HepG2 (cell line): Measurements from ENCODE around the gene LSM3. TPM values are rescaled to one million over a fixed set of nuclear protein-coding genes. Genes with fewer than 3 reads are reported as not detected.

Experiments
- ATAC-seq: fragments of 200-7000 bp; cut with Tn5 transposase; 3 replicates; pipeline ENCODE4 v1.9.1; 2020; ENCODE audit warnings: mild to moderate bottlenecking, moderate library complexity
- BruUV-seq: library from RNA; stranded (reverse); fragments of 400-500 nt; replicated peaks from 2 replicates; lab custom pipeline; 2021; lab: Mats Ljungman, UMichigan
- CTCF ChIA-PET: fragments of 300-600 bp; formaldehyde crosslinking; extraction: SDS; loops from one replicate; lab custom pipeline; 2021; ENCODE audit warnings: low total read pairs, inconsistent platforms, low intra/inter-chr PET ratio; lab: Yijun Ruan, JAX
- POLR2A ChIA-PET: fragments of 350-600 bp; sonication (Branson Sonifier 250); formaldehyde crosslinking; loops from one replicate; lab custom pipeline; 2020; ENCODE audit warnings: antibody characterized with exemption, inconsistent platforms; lab: Yijun Ruan, JAX
- DNase-seq: peaks from one replicate; pipeline ENCODE4 v3.0.0-alpha.2; 2015; ENCODE audit warnings: low spot score
- FAIRE-seq: peaks from 3 replicates; lab custom pipeline; 2011; peaks lifted over from hg19 to GRCh38; lab: Jason Lieb, UNC
- H2AFZ ChIP-seq: one replicate; pipeline ENCODE4 v1.6.1; 2011; ENCODE audit warnings: low read length, inconsistent platforms
- H3K27ac ChIP-seq: fragments of 300-600 bp; 3 replicates; pipeline ENCODE4 v1.8.0; 2011; ENCODE audit warnings: mixed run types, mild to moderate bottlenecking, mixed read lengths, low read length, inconsistent platforms; ENCODE audit not compliant: insufficient read depth; ENCODE audit errors: extremely low read length
- H3K27me3 ChIP-seq, 2 experiments: fragments of 200-600 bp in 1 of 2; 2 replicates in 1 of 2; 3 replicates in 1 of 2; pipeline versions ENCODE4 v1.6.0 to v1.8.0; 2011; ENCODE audit warnings: low read length in 2 of 2, mild to moderate bottlenecking in 2 of 2, moderate library complexity in 2 of 2, inconsistent platforms in 1 of 2; ENCODE audit not compliant: insufficient read depth in 2 of 2, control insufficient read depth in 1 of 2
- H3K36me3 ChIP-seq, 2 experiments: fragments of 200-600 bp in 1 of 2; replicated peaks in 1 of 2; 2 replicates in 1 of 2; 3 replicates in 1 of 2; pipeline versions ENCODE4 v1.5.1 to v1.8.0; 2011; ENCODE audit warnings: low read length in 2 of 2, inconsistent platforms in 1 of 2; ENCODE audit not compliant: insufficient read depth in 2 of 2, control insufficient read depth in 1 of 2
- H3K4me1 ChIP-seq: 2 replicates; pipeline ENCODE4 v1.5.1; 2012; ENCODE audit warnings: low read length, inconsistent platforms; ENCODE audit not compliant: insufficient read depth
- H3K4me2 ChIP-seq: 2 replicates; pipeline ENCODE4 v1.6.0; 2011; ENCODE audit warnings: low read depth, low read length, inconsistent platforms
- H3K4me3 ChIP-seq, 3 experiments: fragments of 200-600 bp in 1 of 3; sonication (generic), shearing (Covaris generic) in 1 of 3; replicated peaks in 1 of 3; 2 replicates each; pipeline ENCODE4 v1.5.1; 2011 to 2016; ENCODE audit warnings: low read length in 3 of 3, inconsistent platforms in 2 of 3, low read depth in 2 of 3, mild to moderate bottlenecking in 2 of 3, control low read depth in 1 of 3, mixed read lengths in 1 of 3; ENCODE audit not compliant: insufficient read depth in 1 of 3
- H3K79me2 ChIP-seq: one replicate; pipeline ENCODE4 v1.6.1; 2011; ENCODE audit warnings: low read length, inconsistent platforms; ENCODE audit not compliant: insufficient read depth
- H3K9ac ChIP-seq: 2 replicates; pipeline ENCODE4 v1.6.0; 2011; ENCODE audit warnings: mild to moderate bottlenecking, low read depth, low read length, inconsistent platforms; ENCODE audit not compliant: insufficient read depth
- H3K9me3 ChIP-seq: 2 replicates; pipeline ENCODE4 v1.5.1; 2012; ENCODE audit warnings: mild to moderate bottlenecking, low read length
- H4K20me1 ChIP-seq: 2 replicates; pipeline ENCODE4 v1.6.0; 2011; ENCODE audit warnings: inconsistent platforms, mild to moderate bottlenecking, low read length, moderate library complexity; ENCODE audit not compliant: insufficient read depth
- GABPA ChIP-seq, 2 experiments: IDR thresholded peaks; 2 replicates each; pipeline ENCODE4 v1.6.1; 2011 to 2016; ENCODE audit warnings: low read depth in 2 of 2, low read length in 1 of 2, missing biosample characterization in 1 of 2, missing genetic modification characterization in 1 of 2
- KLF16 ChIP-seq, 2 experiments: sonication (generic) in 1 of 2; formaldehyde crosslinking in 1 of 2; IDR thresholded peaks; 2 replicates each; pipeline versions ENCODE4 v1.6.1 to v1.8.0; 2016 to 2023; ENCODE audit warnings: missing genetic modification reagents in 2 of 2, missing compliant biosample characterization in 1 of 2
- MLLT10 ChIP-seq: sonication (generic); formaldehyde crosslinking; IDR thresholded peaks from 2 replicates; pipeline ENCODE4 v1.4.0; 2020; ENCODE audit warnings: missing genetic modification reagents
- MXD4 ChIP-seq: IDR thresholded peaks from 2 replicates; pipeline ENCODE4 v1.6.1; 2016; ENCODE audit warnings: mild to moderate bottlenecking, missing biosample characterization, missing genetic modification reagents
- PHB2 ChIP-seq: fragments of 450-650 bp; IDR thresholded peaks from 2 replicates; pipeline ENCODE4 v1.6.1; 2018; ENCODE audit not compliant: partially characterized antibody
- RAD51 ChIP-seq: fragments of 450-650 bp; IDR thresholded peaks from 2 replicates; pipeline ENCODE4 v1.6.1; 2016; ENCODE audit warnings: borderline replicate concordance
- REL ChIP-seq: sonication (generic); formaldehyde crosslinking; conservative IDR thresholded peaks from 2 replicates; pipeline ENCODE4 v1.8.0; 2022; ENCODE audit warnings: mild to moderate bottlenecking, missing genetic modification reagents, moderate library complexity
- TEAD3 ChIP-seq: optimal IDR thresholded peaks from 2 replicates; pipeline ENCODE3; 2016; ENCODE audit warnings: borderline replicate concordance
- THAP11 ChIP-seq: IDR thresholded peaks from 2 replicates; pipeline ENCODE4 v1.6.1; 2016; ENCODE audit warnings: missing biosample characterization, missing genetic modification reagents
- UBTF ChIP-seq: sonication (generic); formaldehyde crosslinking; IDR thresholded peaks from 2 replicates; pipeline ENCODE4 v1.4.0; 2020; ENCODE audit warnings: mild to moderate bottlenecking, missing genetic modification reagents
- ZBTB8A ChIP-seq: sonication (generic); formaldehyde crosslinking; IDR thresholded peaks from 2 replicates; pipeline ENCODE4 v1.4.0; 2020; ENCODE audit warnings: mild to moderate bottlenecking, low read depth, missing genetic modification reagents, borderline replicate concordance
- ZEB1 ChIP-seq: IDR thresholded peaks from 2 replicates; pipeline ENCODE4 v1.6.1; 2012; ENCODE audit warnings: mild to moderate bottlenecking, low read depth, inconsistent platforms; ENCODE audit not compliant: insufficient replicate concordance
- ZFP82 ChIP-seq: sonication (generic); formaldehyde crosslinking; IDR thresholded peaks from 2 replicates; pipeline ENCODE4 v1.5.1; 2020; ENCODE audit warnings: mild to moderate bottlenecking, missing genetic modification reagents, borderline replicate concordance
- ZIK1 ChIP-seq: sonication (generic); formaldehyde crosslinking; IDR thresholded peaks from 2 replicates; pipeline ENCODE4 v1.5.0; 2020; ENCODE audit warnings: mild to moderate bottlenecking, low read depth, missing genetic modification reagents, borderline replicate concordance
- ZNF691 ChIP-seq: sonication (generic); formaldehyde crosslinking; IDR thresholded peaks from 2 replicates; pipeline ENCODE4 v1.4.0; 2020; ENCODE audit warnings: missing genetic modification reagents, low read depth, mild to moderate bottlenecking, borderline replicate concordance
- ZNF773 ChIP-seq: sonication (generic); formaldehyde crosslinking; IDR thresholded peaks from 2 replicates; pipeline ENCODE4 v1.4.0; 2020; ENCODE audit warnings: missing genetic modification reagents, borderline replicate concordance
- ZNF883 ChIP-seq: sonication (generic); formaldehyde crosslinking; IDR thresholded peaks from 2 replicates; pipeline ENCODE4 v1.5.1; 2020; ENCODE audit warnings: mild to moderate bottlenecking, missing genetic modification reagents; ENCODE audit errors: not compliant biosample characterization
- WGBS: methylation state at CpG from one replicate; pipeline ENCODE4 v1.1.6; 2017; ENCODE audit warnings: low lambda C conversion rate; 5-methylcytosine and 5-hydroxymethylcytosine counted together
- in situ Hi-C: cut with HindIII; loops from 2 replicates; pipeline ENCODE4 v1.10.0; 2017; ENCODE audit warnings: low pct_unique_long_range_greater_than_20kb; ENCODE audit not compliant: extremely low pct_ligation_motif_present
- intact Hi-C: fragments of 100-400 bp; cut with micrococcal nuclease; formaldehyde crosslinking; loops from one replicate; pipeline ENCODE4 v1.10.0; 2022; ENCODE audit not compliant: unreplicated experiment
- polyA plus RNA-seq, 8 experiments: library from polyadenylated mRNA; depleted of rRNA in 3 of 8; stranded (reverse) in 7 of 8; unstranded in 1 of 8; fragments of >200 nt; fragmentation: Illumina TruSeq in 4 of 8; extraction: Trizol in 4 of 8; gene quantifications; 2 replicates each; pipeline versions ENCODE4 v1.2.1 to v1.2.3, GENCODE V29; 2011 to 2016; ENCODE audit warnings: low read depth in 4 of 8, missing spikeins in 1 of 8, mixed read lengths in 1 of 8; ENCODE audit not compliant: insufficient read depth in 1 of 8
- total RNA-seq, 5 experiments: library from RNA; depleted of rRNA; stranded (reverse); fragments of >200 nt; fragmentation: Illumina TruSeq; extraction: Trizol; gene quantifications; 2 replicates each; pipeline ENCODE4 v1.2.3, GENCODE V29; 2016; ENCODE audit warnings: low read depth in 1 of 5
- TF ChIP-seq, protein P1 (sequence below): sonication (generic); formaldehyde crosslinking; IDR thresholded peaks from 2 replicates; pipeline ENCODE4 v1.5.0; 2020; ENCODE audit warnings: missing genetic modification reagents
- TF ChIP-seq, protein P2 (sequence below): sonication (generic); formaldehyde crosslinking; IDR thresholded peaks from 2 replicates; pipeline ENCODE4 v1.4.0; 2020; ENCODE audit warnings: low read depth, mild to moderate bottlenecking, missing genetic modification reagents

The LSM3 gene
- total and polyA plus RNA-seq, 2 of the 13 experiments (the other 11 are each of a cell fraction or from before 2014, with no cell fraction given): 5.1 to 19.4 TPM

DNA sequence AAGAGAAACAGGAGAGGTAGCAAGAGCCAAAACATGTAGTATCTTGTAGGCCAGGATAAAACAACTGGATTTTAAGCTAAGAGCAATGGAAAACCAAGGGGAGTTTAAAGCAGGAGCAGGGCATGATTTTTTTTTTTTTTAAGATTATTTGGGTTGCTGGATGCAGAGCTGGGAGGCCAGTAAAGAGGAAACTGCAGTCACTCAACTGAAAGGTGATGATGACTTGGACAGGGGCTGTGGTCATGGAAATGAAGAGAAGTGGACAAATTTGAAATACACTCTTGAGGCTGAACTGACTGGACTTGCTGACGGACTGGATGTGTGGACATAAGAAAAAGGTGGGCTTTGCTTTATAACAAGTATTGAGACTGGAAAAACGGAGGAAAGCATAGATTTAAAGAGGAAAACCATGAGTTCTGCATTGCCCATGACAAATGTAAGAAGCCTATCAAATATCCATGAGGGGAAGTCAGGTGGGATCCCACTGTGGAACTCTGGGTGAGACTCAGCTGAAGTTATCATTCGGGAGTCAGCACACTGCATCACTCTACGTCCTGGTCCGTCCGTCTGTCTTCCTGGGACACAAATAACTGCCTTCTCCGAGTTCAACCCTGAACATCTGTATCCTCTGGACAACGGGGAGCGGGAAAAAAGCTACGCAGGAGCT is 904 bp upstream of the LSM3 start:
- ChIA-PET POLR2A (interaction anchor here (0.8 to 3.0 kb wide), 13 partner anchors 8 to 225 kb away, joined by 3 to 75 read pairs (median 7); partner anchors contain the start of genes CHCHD4, SLC6A6 and TMEM43), CTCF (no interaction called here)
- Histone ChIP-seq H3K36me3 (peaks cover 5 to 9% of the 10 kb centered on the region in 2 experiments; a peak in 3 of 5 replicates), H3K9ac (peak overlapping the region; percentile 99), H3K4me2 (peak overlapping the region; percentile 85), H3K79me2 (peaks cover 66% of the 10 kb centered on the region), H2AFZ (no peak overlapping the region), H3K4me1 (peaks cover 60% of the 10 kb centered on the region), H3K9me3 (no peaks in the 10 kb centered on the region), H3K27ac (peak overlapping the region; percentile 91), H3K27me3 (no peaks in the 10 kb centered on the region; a peak in 1 of 5 replicates), H3K4me3 (peak overlapping the region; percentile 84 to 95 (median 95)), H4K20me1 (no peaks in the 10 kb centered on the region)
- ATAC-seq (peak; percentile 66), DNase-seq (peak; percentile 15), FAIRE-seq (no peak)
- BruUV-seq: TSS peak; percentile 69
- intact Hi-C loops: loop anchor here (2.0 to 5.0 kb wide), 2 partner anchors 59 to 1210 kb away; no protein-coding TSS in a partner anchor
- in situ Hi-C loops: no loop called here
- WGBS: 4% methylated on average over 4 of the region's 10 CpGs
- TF ChIP-seq ZEB1: no peak
- TF ChIP-seq GABPA (IDR thresholded peaks at IDR 0.05; ENCODE audit: low read depth, low read length): no peak
- 0 out of 2 replicates have a peak, but pooled peaks have one; percentile 25 for TF ChIP-seq GABPA (CRISPR knock-in tag; IDR thresholded peaks at IDR 0.05; ENCODE audit: low read depth)
- TF ChIP-seq ZNF773: no peak
- TF ChIP-seq ZFP82 (CRISPR knock-in tag): no peak
- no peak for TF ChIP-seq UBTF
- 0 out of 2 replicates have a peak, but pooled peaks have one; percentile 0 for TF ChIP-seq REL (CRISPR knock-in tag)
- TF ChIP-seq ZNF883 (CRISPR knock-in tag): no peak
- no peak for TF ChIP-seq KLF16 (CRISPR knock-in tag; IDR thresholded peaks at IDR 0.05)
- TF ChIP-seq, protein P1, sequence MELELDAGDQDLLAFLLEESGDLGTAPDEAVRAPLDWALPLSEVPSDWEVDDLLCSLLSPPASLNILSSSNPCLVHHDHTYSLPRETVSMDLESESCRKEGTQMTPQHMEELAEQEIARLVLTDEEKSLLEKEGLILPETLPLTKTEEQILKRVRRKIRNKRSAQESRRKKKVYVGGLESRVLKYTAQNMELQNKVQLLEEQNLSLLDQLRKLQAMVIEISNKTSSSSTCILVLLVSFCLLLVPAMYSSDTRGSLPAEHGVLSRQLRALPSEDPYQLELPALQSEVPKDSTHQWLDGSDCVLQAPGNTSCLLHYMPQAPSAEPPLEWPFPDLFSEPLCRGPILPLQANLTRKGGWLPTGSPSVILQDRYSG: no peak
- no peak for TF ChIP-seq THAP11
- TF ChIP-seq PHB2: no peak
- TF ChIP-seq MLLT10 (CRISPR knock-in tag): no peak
- TF ChIP-seq MXD4 (CRISPR knock-in tag): no peak
- TF ChIP-seq RAD51: no peak
- TF ChIP-seq ZIK1 (CRISPR knock-in tag): no peak
- TF ChIP-seq TEAD3: no peak
- TF ChIP-seq, protein P2, sequence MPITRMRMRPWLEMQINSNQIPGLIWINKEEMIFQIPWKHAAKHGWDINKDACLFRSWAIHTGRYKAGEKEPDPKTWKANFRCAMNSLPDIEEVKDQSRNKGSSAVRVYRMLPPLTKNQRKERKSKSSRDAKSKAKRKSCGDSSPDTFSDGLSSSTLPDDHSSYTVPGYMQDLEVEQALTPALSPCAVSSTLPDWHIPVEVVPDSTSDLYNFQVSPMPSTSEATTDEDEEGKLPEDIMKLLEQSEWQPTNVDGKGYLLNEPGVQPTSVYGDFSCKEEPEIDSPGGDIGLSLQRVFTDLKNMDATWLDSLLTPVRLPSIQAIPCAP (CRISPR knock-in tag): no peak
- TF ChIP-seq ZNF691: no peak
- no peak for TF ChIP-seq ZBTB8A
